A549 (cell line): Measurements from ENCODE around the gene CSNK1A1L. TPM values are rescaled to one million over a fixed set of nuclear protein-coding genes. Genes with fewer than 3 reads are reported as not detected.
A peak's percentile ranks its signal among the peaks of the same experiment; 100 is the strongest.

Experiments used
- ATAC-seq, 2 experiments: fragments of 200-7000 bp in 1 of 2; fragments of >200 bp in 1 of 2; cut with Nextera tagmentation in 1 of 2; cut with Tn5 transposase in 1 of 2; 3 replicates each; pipeline versions ENCODE4 v1.8.0 to v1.9.1; 2018 to 2020; ENCODE audit warnings: mild to moderate bottlenecking in 1 of 2, moderate library complexity in 1 of 2
- CTCF ChIA-PET: fragments of 300-600 bp; sonication (Branson Sonifier 250); formaldehyde crosslinking; extraction: SDS; loops from one replicate; lab custom pipeline; 2021; ENCODE audit warnings: antibody characterized with exemption, inconsistent platforms; lab: Yijun Ruan, JAX
- POLR2A ChIA-PET: fragments of 350-600 bp; formaldehyde crosslinking; extraction: SDS; loops from one replicate; lab custom pipeline; 2021; ENCODE audit warnings: antibody characterized with exemption, inconsistent platforms; lab: Yijun Ruan, JAX
- DNase-seq, 2 experiments: peaks; one replicate each; pipeline versions ENCODE4 v3.0.0 to v3.0.0-alpha.2; 2011 to 2016; ENCODE audit warnings: low read depth in 1 of 2, low spot score in 1 of 2
- FAIRE-seq: peaks from 2 replicates; lab custom pipeline; 2011; peaks lifted over from hg19 to GRCh38; lab: Jason Lieb, UNC
- H3K27ac ChIP-seq, 2 experiments: fragments of >200 bp; sonication (Bioruptor Twin); formaldehyde crosslinking; 3 replicates each; pipeline ENCODE4 v1.5.1; 2016 to 2017
- H3K4me1 ChIP-seq: fragments of >200 bp; sonication (Bioruptor Twin); formaldehyde crosslinking; 3 replicates; pipeline ENCODE4 v1.6.1; 2016
- H3K4me2 ChIP-seq: fragments of >200 bp; sonication (Bioruptor Twin); formaldehyde crosslinking; 3 replicates; pipeline ENCODE4 v1.6.1; 2016
- H3K4me3 ChIP-seq: fragments of >200 bp; sonication (Bioruptor Twin); formaldehyde crosslinking; 3 replicates; pipeline ENCODE4 v1.5.1; 2016
- H3K9me3 ChIP-seq: fragments of >200 bp; sonication (Bioruptor Twin); formaldehyde crosslinking; 3 replicates; pipeline ENCODE4 v1.6.1; 2016
- EP300 ChIP-seq, 2 experiments: fragments of >200 bp; sonication (Bioruptor Twin); formaldehyde crosslinking; IDR thresholded peaks; 2 replicates in 1 of 2; 3 replicates in 1 of 2; pipeline ENCODE4 v1.6.1; 2016 to 2017
- FOSL2 ChIP-seq, 2 experiments: fragments of 450-650 bp in 1 of 2; fragments of >200 bp in 1 of 2; sonication (Bioruptor Twin) in 1 of 2; formaldehyde crosslinking; IDR thresholded peaks; 2 replicates each; pipeline versions ENCODE4 v1.5.0 to v1.6.1; 2016 to 2020; ENCODE audit warnings: mild to moderate bottlenecking in 1 of 2, moderate library complexity in 1 of 2
- GATA3 ChIP-seq: IDR thresholded peaks from 2 replicates; pipeline ENCODE4 v1.6.1; 2012; ENCODE audit warnings: borderline replicate concordance
- MAFK ChIP-seq: fragments of 450-650 bp; IDR thresholded peaks from 2 replicates; pipeline ENCODE4 v1.6.1; 2014; ENCODE audit not compliant: partially characterized antibody
- MYC ChIP-seq: IDR thresholded peaks from 2 replicates; pipeline ENCODE4 v1.6.1; 2012; ENCODE audit warnings: mild to moderate bottlenecking, inconsistent platforms, low read length, improper control_type of control experiment, borderline replicate concordance
- NFE2L2 ChIP-seq: fragments of 150-350 bp; conservative IDR thresholded peaks from 2 replicates; pipeline ENCODE4 v1.6.1; 2014; ENCODE audit warnings: low read length
- NPAS2 ChIP-seq: fragments of 250-450 bp; sonication (Bioruptor Pico); IDR thresholded peaks from 2 replicates; pipeline ENCODE4 v1.8.0; 2022; ENCODE audit warnings: mild to moderate bottlenecking, moderate library complexity, borderline replicate concordance
- POLR2A ChIP-seq: IDR thresholded peaks from 2 replicates; pipeline ENCODE4 v1.6.1; 2012; ENCODE audit warnings: mild to moderate bottlenecking, low read length
- TP53 ChIP-seq: fragments of 250-450 bp; sonication (Bioruptor Pico); IDR thresholded peaks from 2 replicates; pipeline ENCODE4 v1.5.0; 2021; ENCODE audit warnings: mild to moderate bottlenecking, moderate library complexity
- ZC3H11A ChIP-seq: fragments of 450-650 bp; IDR thresholded peaks from 2 replicates; pipeline ENCODE4 v1.6.1; 2014; ENCODE audit warnings: antibody characterized with exemption, mild to moderate bottlenecking
- ZFP36 ChIP-seq: fragments of 450-650 bp; IDR thresholded peaks from 2 replicates; pipeline ENCODE4 v1.6.1; 2014; ENCODE audit warnings: borderline replicate concordance; ENCODE audit not compliant: partially characterized antibody
- ZNF302 ChIP-seq: fragments of 250-450 bp; sonication (Bioruptor Pico); IDR thresholded peaks from 2 replicates; pipeline ENCODE4 v1.9.0; 2021; ENCODE audit warnings: inconsistent platforms, mild to moderate bottlenecking, moderate library complexity
- WGBS: methylation state at CpG from one replicate; pipeline ENCODE4 v1.1.6; 2017; ENCODE audit errors: missing lambda C conversion rate; 5-methylcytosine and 5-hydroxymethylcytosine counted together
- polyA plus RNA-seq, 4 experiments: library from polyadenylated mRNA; depleted of rRNA in 3 of 4; stranded (reverse); fragments of >200 nt; fragmentation: RNase III in 1 of 4; extraction: RNeasy Plus Mini Kit Qiagen cat#74134 plus additional on column Dnase treatment in 1 of 4; gene quantifications; 2 replicates in 3 of 4; 3 replicates in 1 of 4; pipeline ENCODE4 v1.2.3, GENCODE V29; 2011 to 2017
- TF ChIP-seq, protein P1 (sequence below): fragments of 250-450 bp; sonication (Bioruptor Pico); IDR thresholded peaks from 2 replicates; pipeline ENCODE4 v1.5.0; 2021; ENCODE audit warnings: mild to moderate bottlenecking, moderate library complexity, borderline replicate concordance
- TF ChIP-seq, protein P2 (sequence below): IDR thresholded peaks from 2 replicates; pipeline ENCODE4 v1.6.1; 2012
- TF ChIP-seq, protein P3 (sequence below): fragments of >200 bp; sonication (Bioruptor Twin); formaldehyde crosslinking; IDR thresholded peaks from 3 replicates; pipeline ENCODE4 v1.6.1; 2016
- TF ChIP-seq, protein P4 (sequence below): fragments of 200-600 bp; sonication (generic); IDR thresholded peaks from 2 replicates; pipeline ENCODE4 v1.6.1; 2016; ENCODE audit warnings: antibody characterized with exemption, mild to moderate bottlenecking, moderate library complexity
- TF ChIP-seq, protein P5 (sequence below): fragments of >200 bp; sonication (Bioruptor Twin); formaldehyde crosslinking; IDR thresholded peaks from 2 replicates; pipeline ENCODE4 v1.6.1; 2016

Gene CSNK1A1L
- polyA plus RNA-seq, 2 of the 4 experiments (the other 2 are of a cell fraction) = not detected

DNA sequence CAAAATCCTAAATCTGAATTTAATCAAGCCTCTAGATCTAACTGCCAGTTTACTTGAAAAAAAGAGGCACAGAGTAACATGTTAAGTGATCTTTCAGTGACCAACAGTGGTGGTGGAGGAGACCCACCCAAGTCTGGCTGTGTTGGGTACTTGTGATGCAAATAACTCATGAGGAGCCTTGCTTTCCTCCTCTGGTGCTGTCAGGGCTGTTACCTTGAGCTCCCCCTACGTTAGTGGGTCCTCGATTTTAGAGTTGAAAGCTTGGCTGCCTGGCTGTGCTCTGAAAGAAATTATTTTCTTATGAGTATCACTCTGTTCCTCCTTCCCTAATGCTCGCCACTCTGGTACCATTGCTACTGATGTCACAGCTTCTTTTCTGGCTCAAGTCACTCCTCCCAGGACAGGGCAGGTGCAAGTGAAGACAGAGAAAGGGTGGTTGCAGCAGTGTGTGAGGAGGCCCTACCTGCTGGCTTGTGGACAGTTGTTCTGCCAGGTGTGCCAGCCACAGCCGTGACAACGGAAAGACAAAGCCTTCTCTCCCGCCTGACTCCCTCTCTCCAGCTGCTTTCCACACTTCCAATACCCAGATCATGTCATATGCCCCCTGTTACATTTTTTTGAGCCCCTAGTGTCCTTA is 39.5 kb downstream of the CSNK1A1L start:
- no peak for DNase-seq
- no peak for FAIRE-seq
- no peaks in the 10 kb centered on the region for H3K9me3 ChIP-seq
- no peaks in the 10 kb centered on the region for H3K4me1 ChIP-seq
- 56% methylated on average over 6 of the region's 6 CpGs for WGBS
- ATAC-seq = no peak
- H3K4me2 ChIP-seq = no peak overlapping the region
- ChIA-PET CTCF (interaction anchor here (0.7 to 1.3 kb wide), 2 partner anchors 8 to 208 kb away, joined by 3 to 4 read pairs; no protein-coding TSS in a partner anchor), POLR2A (no interaction called here)
- H3K4me3 ChIP-seq = no peak overlapping the region
- no peak overlapping the region for H3K27ac ChIP-seq
- TF ChIP-seq, protein P1, sequence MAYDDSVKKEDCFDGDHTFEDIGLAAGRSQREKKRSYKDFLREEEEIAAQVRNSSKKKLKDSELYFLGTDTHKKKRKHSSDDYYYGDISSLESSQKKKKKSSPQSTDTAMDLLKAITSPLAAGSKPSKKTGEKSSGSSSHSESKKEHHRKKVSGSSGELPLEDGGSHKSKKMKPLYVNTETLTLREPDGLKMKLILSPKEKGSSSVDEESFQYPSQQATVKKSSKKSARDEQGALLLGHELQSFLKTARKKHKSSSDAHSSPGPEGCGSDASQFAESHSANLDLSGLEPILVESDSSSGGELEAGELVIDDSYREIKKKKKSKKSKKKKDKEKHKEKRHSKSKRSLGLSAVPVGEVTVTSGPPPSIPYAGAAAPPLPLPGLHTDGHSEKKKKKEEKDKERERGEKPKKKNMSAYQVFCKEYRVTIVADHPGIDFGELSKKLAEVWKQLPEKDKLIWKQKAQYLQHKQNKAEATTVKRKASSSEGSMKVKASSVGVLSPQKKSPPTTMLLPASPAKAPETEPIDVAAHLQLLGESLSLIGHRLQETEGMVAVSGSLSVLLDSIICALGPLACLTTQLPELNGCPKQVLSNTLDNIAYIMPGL (CRISPR knock-in tag) = no peak
- no peak for TF ChIP-seq GATA3
- no peak for TF ChIP-seq NFE2L2
- TF ChIP-seq, protein P2, sequence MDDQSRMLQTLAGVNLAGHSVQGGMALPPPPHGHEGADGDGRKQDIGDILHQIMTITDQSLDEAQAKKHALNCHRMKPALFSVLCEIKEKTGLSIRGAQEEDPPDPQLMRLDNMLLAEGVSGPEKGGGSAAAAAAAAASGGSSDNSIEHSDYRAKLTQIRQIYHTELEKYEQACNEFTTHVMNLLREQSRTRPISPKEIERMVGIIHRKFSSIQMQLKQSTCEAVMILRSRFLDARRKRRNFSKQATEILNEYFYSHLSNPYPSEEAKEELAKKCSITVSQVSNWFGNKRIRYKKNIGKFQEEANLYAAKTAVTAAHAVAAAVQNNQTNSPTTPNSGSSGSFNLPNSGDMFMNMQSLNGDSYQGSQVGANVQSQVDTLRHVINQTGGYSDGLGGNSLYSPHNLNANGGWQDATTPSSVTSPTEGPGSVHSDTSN = no peak
- no peak for TF ChIP-seq NPAS2 (CRISPR knock-in tag)
- TF ChIP-seq FOSL2 (IDR thresholded peaks at IDR 0.05) = no peak
- no peak for TF ChIP-seq FOSL2 (CRISPR knock-in tag; IDR thresholded peaks at IDR 0.05)

DNA sequence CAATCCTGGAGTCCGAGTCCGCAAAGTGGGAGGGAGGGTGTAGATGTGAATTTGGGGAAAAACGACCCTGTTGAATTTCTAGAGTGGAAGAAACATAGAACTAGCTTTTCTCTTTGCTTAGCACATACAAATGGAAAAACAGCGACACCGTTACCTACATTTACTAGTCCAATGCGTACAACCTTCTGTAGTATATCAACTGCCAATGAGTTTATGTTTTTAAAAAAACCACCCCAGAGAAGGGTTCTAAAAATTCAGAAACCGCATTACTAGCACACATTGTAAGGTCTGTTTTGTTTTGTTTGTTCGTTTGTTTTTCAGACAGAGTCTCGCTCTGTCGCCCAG is 45.6 kb downstream of the CSNK1A1L start:
- H3K9me3 ChIP-seq = no peaks in the 10 kb centered on the region
- POLR2A ChIA-PET = no interaction called here
- WGBS = 30% methylated on average over 10 of the region's 10 CpGs
- peak; percentile 28 to 41; a peak in 5 of 6 replicates for ATAC-seq
- peak overlapping the region; percentile 86 for H3K4me3 ChIP-seq
- peak overlapping the region; percentile 77 for H3K4me2 ChIP-seq
- no peak for TF ChIP-seq ZFP36
- TF ChIP-seq, protein P3, sequence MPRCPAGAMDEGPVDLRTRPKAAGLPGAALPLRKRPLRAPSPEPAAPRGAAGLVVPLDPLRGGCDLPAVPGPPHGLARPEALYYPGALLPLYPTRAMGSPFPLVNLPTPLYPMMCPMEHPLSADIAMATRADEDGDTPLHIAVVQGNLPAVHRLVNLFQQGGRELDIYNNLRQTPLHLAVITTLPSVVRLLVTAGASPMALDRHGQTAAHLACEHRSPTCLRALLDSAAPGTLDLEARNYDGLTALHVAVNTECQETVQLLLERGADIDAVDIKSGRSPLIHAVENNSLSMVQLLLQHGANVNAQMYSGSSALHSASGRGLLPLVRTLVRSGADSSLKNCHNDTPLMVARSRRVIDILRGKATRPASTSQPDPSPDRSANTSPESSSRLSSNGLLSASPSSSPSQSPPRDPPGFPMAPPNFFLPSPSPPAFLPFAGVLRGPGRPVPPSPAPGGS = 0 out of 3 replicates have a peak, but pooled peaks have one; percentile 32
- peak overlapping the region; percentile 91 to 98; a peak in 5 of 6 replicates for H3K27ac ChIP-seq
- CTCF ChIA-PET = interaction anchor here (1.3 kb wide), 1 partner anchor 11 kb away, joined by 3 read pairs; no protein-coding TSS in a partner anchor
- no peak for FAIRE-seq
- no peak for DNase-seq
- peaks cover 7% of the 10 kb centered on the region; the same call in 2 of the 3 replicates for H3K4me1 ChIP-seq

DNA sequence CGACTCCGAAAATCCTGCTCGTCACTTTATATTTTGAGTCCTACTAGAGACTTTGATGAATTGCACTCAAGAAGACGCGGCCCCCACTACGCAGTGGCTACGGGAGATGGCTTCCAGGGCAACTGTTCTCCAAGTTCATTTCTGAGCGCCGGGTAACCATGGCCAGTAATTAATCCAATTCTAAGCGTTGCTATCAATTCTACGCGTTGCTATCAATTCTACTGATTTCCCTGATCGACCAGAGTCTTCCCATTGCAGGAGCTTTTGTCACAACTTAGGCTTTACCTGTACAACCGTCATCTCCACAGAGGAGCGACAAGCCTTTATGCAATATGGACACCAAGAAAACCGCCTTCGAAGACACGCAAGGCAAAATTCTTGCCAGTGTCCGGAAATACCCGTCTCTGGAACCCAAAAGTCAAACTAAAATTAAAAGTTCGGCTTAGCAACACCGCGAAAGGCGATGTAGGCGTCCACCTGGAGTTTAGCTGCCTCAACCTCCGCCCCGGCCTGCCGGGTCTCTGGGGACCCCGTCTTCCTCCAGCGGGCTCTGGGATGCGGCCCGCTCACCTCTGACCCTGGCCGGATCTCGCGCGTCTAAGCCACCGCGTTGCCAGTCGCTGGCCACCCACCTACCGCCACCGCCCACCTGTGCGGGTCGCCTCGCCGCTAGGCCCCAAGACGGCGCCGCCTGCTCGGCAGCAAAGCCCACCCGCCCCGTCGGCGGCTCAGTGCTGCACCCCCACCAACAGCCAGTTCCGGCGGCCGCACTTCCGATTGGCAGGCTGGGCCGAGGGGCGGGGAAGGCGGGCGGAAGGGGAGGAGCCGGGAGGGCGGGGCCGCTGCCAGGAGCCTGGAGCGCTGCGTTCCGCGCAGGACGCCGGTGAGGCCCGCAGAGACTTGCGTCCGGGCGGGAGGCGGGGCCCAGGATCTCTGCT is 46.3 kb downstream of the CSNK1A1L start, which contains the start of gene SUPT20H:
Gene SUPT20H (minus strand): TSS at position 779 of the 938 bp plus-strand sequence. CDS start 8,198 bp downstream, outside the sequence.
- peak; percentile 48 to 87 for DNase-seq
- peak within 1 kb of the TSS; percentile 91 to 98 for H3K27ac ChIP-seq
- no peaks in the 10 kb centered on the region for H3K9me3 ChIP-seq
- ChIA-PET POLR2A (no interaction called here), CTCF (interaction anchor here (1.3 kb wide), 1 partner anchor 11 kb away, joined by 3 read pairs; no protein-coding TSS in a partner anchor)
- peak within 1 kb of the TSS; percentile 92 for H3K4me2 ChIP-seq
- no peak for FAIRE-seq
- peak within 1 kb of the TSS; percentile 86 for H3K4me3 ChIP-seq
- peak; percentile 99 for ATAC-seq
- WGBS = under 1% methylated on average over 26 of the region's 75 CpGs
- H3K4me1 ChIP-seq = peaks cover 7% of the 10 kb centered on the region; the same call in 2 of the 3 replicates
- TF ChIP-seq, protein P4, sequence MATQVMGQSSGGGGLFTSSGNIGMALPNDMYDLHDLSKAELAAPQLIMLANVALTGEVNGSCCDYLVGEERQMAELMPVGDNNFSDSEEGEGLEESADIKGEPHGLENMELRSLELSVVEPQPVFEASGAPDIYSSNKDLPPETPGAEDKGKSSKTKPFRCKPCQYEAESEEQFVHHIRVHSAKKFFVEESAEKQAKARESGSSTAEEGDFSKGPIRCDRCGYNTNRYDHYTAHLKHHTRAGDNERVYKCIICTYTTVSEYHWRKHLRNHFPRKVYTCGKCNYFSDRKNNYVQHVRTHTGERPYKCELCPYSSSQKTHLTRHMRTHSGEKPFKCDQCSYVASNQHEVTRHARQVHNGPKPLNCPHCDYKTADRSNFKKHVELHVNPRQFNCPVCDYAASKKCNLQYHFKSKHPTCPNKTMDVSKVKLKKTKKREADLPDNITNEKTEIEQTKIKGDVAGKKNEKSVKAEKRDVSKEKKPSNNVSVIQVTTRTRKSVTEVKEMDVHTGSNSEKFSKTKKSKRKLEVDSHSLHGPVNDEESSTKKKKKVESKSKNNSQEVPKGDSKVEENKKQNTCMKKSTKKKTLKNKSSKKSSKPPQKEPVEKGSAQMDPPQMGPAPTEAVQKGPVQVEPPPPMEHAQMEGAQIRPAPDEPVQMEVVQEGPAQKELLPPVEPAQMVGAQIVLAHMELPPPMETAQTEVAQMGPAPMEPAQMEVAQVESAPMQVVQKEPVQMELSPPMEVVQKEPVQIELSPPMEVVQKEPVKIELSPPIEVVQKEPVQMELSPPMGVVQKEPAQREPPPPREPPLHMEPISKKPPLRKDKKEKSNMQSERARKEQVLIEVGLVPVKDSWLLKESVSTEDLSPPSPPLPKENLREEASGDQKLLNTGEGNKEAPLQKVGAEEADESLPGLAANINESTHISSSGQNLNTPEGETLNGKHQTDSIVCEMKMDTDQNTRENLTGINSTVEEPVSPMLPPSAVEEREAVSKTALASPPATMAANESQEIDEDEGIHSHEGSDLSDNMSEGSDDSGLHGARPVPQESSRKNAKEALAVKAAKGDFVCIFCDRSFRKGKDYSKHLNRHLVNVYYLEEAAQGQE = no peak
- no peak for TF ChIP-seq MAFK
- TF ChIP-seq, protein P2 = 0 out of 2 replicates have a peak, but pooled peaks have one; percentile 42
- TF ChIP-seq, protein P5, sequence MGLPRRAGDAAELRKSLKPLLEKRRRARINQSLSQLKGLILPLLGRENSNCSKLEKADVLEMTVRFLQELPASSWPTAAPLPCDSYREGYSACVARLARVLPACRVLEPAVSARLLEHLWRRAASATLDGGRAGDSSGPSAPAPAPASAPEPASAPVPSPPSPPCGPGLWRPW = no peak
- peak; percentile 66 for TF ChIP-seq POLR2A
- TF ChIP-seq, protein P3 = peak; percentile 46; the same call in 1 of the 3 replicates
- no peak for TF ChIP-seq EP300 (IDR thresholded peaks at IDR 0.05)
- no peak for TF ChIP-seq TP53
- TF ChIP-seq ZC3H11A = no peak
- no peak for TF ChIP-seq MYC
- TF ChIP-seq FOSL2 (IDR thresholded peaks at IDR 0.05) = no peak
- no peak for TF ChIP-seq FOSL2 (CRISPR knock-in tag; IDR thresholded peaks at IDR 0.05)
- TF ChIP-seq ZNF302 (CRISPR knock-in tag) = no peak
